Measurements from ENCODE around the gene MON2. TPM values are rescaled to one million over a fixed set of nuclear protein-coding genes. Genes with fewer than 3 reads are reported as not detected.

Gene MON2
- total and polyA plus RNA-seq, 2 donors from 2014 or later, result 11.6 to 57.9 TPM

GRCh38 chr12:62643486-62643885 is 176.9 kb downstream of the MON2 start:
- DNase-seq, result no peak
- Histone ChIP-seq H3K27ac (ENCODE audit: low read depth in 2 of 2, low read length in 2 of 2) (no peak overlapping the region), H3K36me3 (ENCODE audit: control insufficient read depth in 2 of 3, insufficient read depth in 3 of 3, low read length in 3 of 3) (peaks cover 0 to 6% (median 0%) of the 10 kb centered on the region in 3 donors), H3K4me1 (ENCODE audit: control insufficient read depth in 2 of 3, insufficient read depth in 2 of 3, low read depth in 1 of 3, low read length in 3 of 3) (no peaks in the 10 kb centered on the region), H3K27me3 (ENCODE audit: control insufficient read depth, insufficient read depth, low read length) (no peaks in the 10 kb centered on the region), H3K9ac (ENCODE audit: low read length in 3 of 3) (no peak overlapping the region), H3K4me3 (ENCODE audit: low read length in 3 of 3) (no peak overlapping the region), H3K9me3 (ENCODE audit: control insufficient read depth in 2 of 3, insufficient read depth in 1 of 3, low read length in 3 of 3) (no peaks in the 10 kb centered on the region)
- FAIRE-seq, result no peak
- intact Hi-C loops (cut with DNase I), result no loop called here
- TF ChIP-seq CTCF (IDR thresholded peaks at IDR 0.05; ENCODE audit: borderline replicate concordance, extremely low read depth, insufficient read depth), result no peak

- no peak for TF ChIP-seq CTCF (IDR thresholded peaks at IDR 0.05; ENCODE audit: borderline replicate concordance, extremely low read depth, insufficient read depth)
- Histone ChIP-seq H3K4me3 (ENCODE audit: low read length in 3 of 3) (no peak overlapping the region), H3K9me3 (ENCODE audit: control insufficient read depth in 2 of 3, insufficient read depth in 1 of 3, low read length in 3 of 3) (no peaks in the 10 kb centered on the region), H3K4me1 (ENCODE audit: control insufficient read depth in 2 of 3, insufficient read depth in 2 of 3, low read depth in 1 of 3, low read length in 3 of 3) (no peaks in the 10 kb centered on the region), H3K9ac (ENCODE audit: low read length in 3 of 3) (no peak overlapping the region), H3K27me3 (ENCODE audit: control insufficient read depth, insufficient read depth, low read length) (no peaks in the 10 kb centered on the region), H3K36me3 (ENCODE audit: control insufficient read depth in 2 of 3, insufficient read depth in 3 of 3, low read length in 3 of 3) (peaks cover 0 to 8% (median 0%) of the 10 kb centered on the region in 3 donors), H3K27ac (ENCODE audit: low read depth in 2 of 2, low read length in 2 of 2) (no peak overlapping the region)
- DNase-seq, result no peak
- no peak for FAIRE-seq
- intact Hi-C loops (cut with DNase I), result no loop called here
These were observed 179.9 kb downstream of the MON2 start for GRCh38 chr12:62646566-62646965.

GRCh38 chr12:62647586-62647985 is 181.0 kb downstream of the MON2 start:
- Histone ChIP-seq H3K4me1 (ENCODE audit: control insufficient read depth in 2 of 3, insufficient read depth in 2 of 3, low read depth in 1 of 3, low read length in 3 of 3) (no peaks in the 10 kb centered on the region), H3K27me3 (ENCODE audit: control insufficient read depth, insufficient read depth, low read length) (no peaks in the 10 kb centered on the region), H3K27ac (ENCODE audit: low read depth in 2 of 2, low read length in 2 of 2) (peak overlapping the region in 1 of 2 donors; percentile 24), H3K9me3 (ENCODE audit: control insufficient read depth in 2 of 3, insufficient read depth in 1 of 3, low read length in 3 of 3) (no peaks in the 10 kb centered on the region), H3K4me3 (ENCODE audit: low read length in 3 of 3) (no peak overlapping the region), H3K36me3 (ENCODE audit: control insufficient read depth in 2 of 3, insufficient read depth in 3 of 3, low read length in 3 of 3) (peaks cover 0 to 8% (median 0%) of the 10 kb centered on the region in 3 donors), H3K9ac (ENCODE audit: low read length in 3 of 3) (no peak overlapping the region)
- intact Hi-C loops (cut with DNase I), result no loop called here
- TF ChIP-seq CTCF (IDR thresholded peaks at IDR 0.05; ENCODE audit: borderline replicate concordance, extremely low read depth, insufficient read depth), result no peak
- no peak for FAIRE-seq
- DNase-seq, result peak in 1 of 5 donors; percentile 91
